Natural killer cell (primary cell): Measurements from ENCODE around the gene FBL. TPM values are rescaled to one million over a fixed set of nuclear protein-coding genes. Genes with fewer than 3 reads are reported as not detected.

ENCODE experiments used
- ATAC-seq, 3 donors: fragments of 150-1000 bp in 2 of 3; fragments of 200-7000 bp in 1 of 3; cut with Tn5 transposase; 1 replicate in 1 of 3; 2 replicates in 2 of 3; pipeline ENCODE4 v1.10.0; 2021; ENCODE audit warnings: mild to moderate bottlenecking in 2 of 3, moderate library complexity in 2 of 3
- DNase-seq, 2 donors: peaks; one replicate each; pipeline versions ENCODE4 v3.0.0 to v3.0.0-alpha.2; 2013 to 2021; ENCODE audit warnings: mixed read lengths in 1 of 2
- H3K27ac ChIP-seq: one replicate; pipeline ENCODE4 v1.5.1; 2013; ENCODE audit warnings: mild to moderate bottlenecking, low read length
- H3K27me3 ChIP-seq: one replicate; pipeline ENCODE4 v1.6.1; 2013; ENCODE audit warnings: low read length; ENCODE audit not compliant: control insufficient read depth, insufficient read depth
- H3K36me3 ChIP-seq: one replicate; pipeline ENCODE4 v1.6.1; 2013; ENCODE audit warnings: low read length; ENCODE audit not compliant: control insufficient read depth, insufficient read depth
- H3K4me1 ChIP-seq: one replicate; pipeline ENCODE4 v1.6.1; 2013; ENCODE audit warnings: low read length; ENCODE audit not compliant: control insufficient read depth, insufficient read depth
- H3K4me3 ChIP-seq: one replicate; pipeline ENCODE4 v1.5.1; 2013; ENCODE audit warnings: low read length
- H3K9me3 ChIP-seq: one replicate; pipeline ENCODE4 v1.6.1; 2013; ENCODE audit warnings: low read length; ENCODE audit not compliant: control insufficient read depth, insufficient read depth
- H3K27ac Mint-ChIP-seq, 2 donors: one replicate each; pipeline ENCODE4 v1.8.0; 2022; ENCODE audit warnings: mild to moderate bottlenecking in 2 of 2, mixed read lengths in 2 of 2, moderate library complexity in 1 of 2
- H3K27me3 Mint-ChIP-seq, 2 donors: one replicate each; pipeline ENCODE4 v1.8.0; 2022; ENCODE audit warnings: low read depth in 2 of 2, mixed read lengths in 2 of 2
- H3K36me3 Mint-ChIP-seq: one replicate; pipeline ENCODE4 v1.8.0; 2022; ENCODE audit warnings: mixed read lengths
- H3K4me1 Mint-ChIP-seq, 2 donors: one replicate each; pipeline ENCODE4 v1.8.0; 2022; ENCODE audit warnings: mixed read lengths in 2 of 2
- H3K4me3 Mint-ChIP-seq: one replicate; pipeline ENCODE4 v1.8.0; 2022; ENCODE audit warnings: mild to moderate bottlenecking, moderate library complexity, mixed read lengths
- H3K9me3 Mint-ChIP-seq, 2 donors: one replicate each; pipeline ENCODE4 v1.8.0; 2022; ENCODE audit warnings: mixed read lengths in 2 of 2
- CTCF ChIP-seq: fragments of 200-600 bp; IDR thresholded peaks from one replicate; pipeline ENCODE4 v1.8.0; 2022; ENCODE audit warnings: antibody characterized with exemption
- WGBS: methylation state at CpG from one replicate; pipeline ENCODE4 v1.1.7; 2013; ENCODE audit warnings: missing lambda C conversion rate; ENCODE audit not compliant: insufficient coverage; 5-methylcytosine and 5-hydroxymethylcytosine counted together
- intact Hi-C: fragments of 100-400 bp; cut with micrococcal nuclease; formaldehyde crosslinking; loops from one replicate; pipeline ENCODE4 v1.14.2; 2022
- total RNA-seq, 4 donors: library from RNA; stranded (reverse); fragments of 120-200 nt in 1 of 4; gene quantifications; one replicate each; pipeline versions ENCODE4 v1.2.3 to v1.2.4, GENCODE V29; 2013 to 2022

FBL gene
- total RNA-seq, 3 donors from 2014 or later (not counting 1 experiment from before 2014, with no cell fraction given) = 181 to 213 (median 201) TPM

- no peaks in the 10 kb centered on the region for H3K27me3 ChIP-seq
- WGBS = 96% methylated on average over 15 of the region's 17 CpGs
Observed at GRCh38 chr19:39825531-39826076, 20.6 kb downstream of the FBL start.

GRCh38 chr19:39825093-39825463 lies 21.1 kb downstream of the FBL start:
- Mint-ChIP-seq H3K36me3 (no peaks in the 10 kb centered on the region), H3K4me1 (peaks cover 17 to 18% of the 10 kb centered on the region in 2 donors), H3K9me3 (no peaks in the 10 kb centered on the region), H3K27me3 (no peaks in the 10 kb centered on the region), H3K27ac (no peak overlapping the region), H3K4me3 (no peak overlapping the region)
- peaks cover 27% of the 10 kb centered on the region for H3K36me3 ChIP-seq
- no peaks in the 10 kb centered on the region for H3K9me3 ChIP-seq
- WGBS = 85% methylated on average over 7 of the region's 11 CpGs
- H3K27me3 ChIP-seq = no peaks in the 10 kb centered on the region
- peaks cover 48% of the 10 kb centered on the region for H3K4me1 ChIP-seq
- H3K4me3 ChIP-seq = no peak overlapping the region
- H3K27ac ChIP-seq = peak overlapping the region; percentile 47
- intact Hi-C loops = no loop called here
- DNase-seq (no peak), ATAC-seq (no peak)
- TF ChIP-seq CTCF = no peak

More at GRCh38 chr19:39825531-39826076, 20.6 kb downstream of the FBL start:
- Mint-ChIP-seq H3K4me3 (no peak overlapping the region), H3K27me3 (no peaks in the 10 kb centered on the region), H3K4me1 (peaks cover 17 to 21% of the 10 kb centered on the region in 2 donors), H3K27ac (peak overlapping the region in 1 of 2 donors; percentile 56), H3K36me3 (no peaks in the 10 kb centered on the region), H3K9me3 (no peaks in the 10 kb centered on the region)
- H3K4me1 ChIP-seq = peaks cover 48% of the 10 kb centered on the region
- no peak overlapping the region for H3K4me3 ChIP-seq
- ATAC-seq = no peak
- no peak for TF ChIP-seq CTCF
- H3K9me3 ChIP-seq = no peaks in the 10 kb centered on the region
- intact Hi-C loops = no loop called here
- no peak overlapping the region for H3K27ac ChIP-seq
- DNase-seq = no peak
- H3K36me3 ChIP-seq = peaks cover 32% of the 10 kb centered on the region

- peak overlapping the region; percentile 73 for H3K27ac ChIP-seq
- intact Hi-C loops = loop anchor here (1.0 kb wide), 2 partner anchors 9 to 22 kb away; partner anchors contain the start of gene FBL
- no peaks in the 10 kb centered on the region for H3K27me3 ChIP-seq
- peak; percentile 71 to 94 for DNase-seq
- no peaks in the 10 kb centered on the region for H3K27me3 Mint-ChIP-seq
- ATAC-seq = peak; percentile 92 to 93 (median 93)
- H3K27ac Mint-ChIP-seq = no peak overlapping the region
- no peak overlapping the region for H3K4me3 Mint-ChIP-seq
- H3K9me3 Mint-ChIP-seq = no peaks in the 10 kb centered on the region
- no peaks in the 10 kb centered on the region for H3K36me3 Mint-ChIP-seq
- H3K36me3 ChIP-seq = peaks cover 21% of the 10 kb centered on the region
- peaks cover 42% of the 10 kb centered on the region for H3K4me1 ChIP-seq
- H3K4me3 ChIP-seq = peak overlapping the region; percentile 80
- H3K9me3 ChIP-seq = no peaks in the 10 kb centered on the region
- WGBS = 14% methylated on average over 47 of the region's 47 CpGs
- no peak for TF ChIP-seq CTCF
- peaks cover 21 to 22% of the 10 kb centered on the region in 2 donors for H3K4me1 Mint-ChIP-seq
Observed at GRCh38 chr19:39824143-39825092, 21.8 kb downstream of the FBL start.
